ENCODE data around the gene CASK.
"Not testable (repeated sequence)": the region's sequence is repeated elsewhere in the genome, so short reads cannot be mapped to it uniquely, and the experiment has no call there.

The CASK gene

DNA sequence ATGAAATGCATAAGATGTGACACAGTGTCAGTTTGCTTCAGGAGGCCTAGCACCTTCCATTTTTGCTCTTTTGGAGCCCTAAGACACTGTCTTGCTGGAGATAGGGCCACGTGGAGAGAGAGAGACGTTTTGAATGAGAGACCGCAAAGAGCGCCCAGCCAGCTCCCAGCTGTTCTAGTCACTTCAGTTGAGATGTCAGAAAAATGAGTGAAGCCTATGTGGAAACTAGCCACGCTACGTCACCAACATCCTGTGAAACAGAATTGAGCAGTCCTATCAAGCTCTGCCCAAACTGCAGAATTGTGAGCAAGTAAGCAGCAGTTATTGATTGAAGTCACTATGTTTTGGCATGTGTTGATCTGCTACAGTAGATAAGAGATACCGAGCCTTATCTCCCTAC, 186.3 kb downstream of the CASK start:
- DNase-seq (ENCODE audit: low read depth in 1 of 2, low spot score in 1 of 2) = no peak

DNA sequence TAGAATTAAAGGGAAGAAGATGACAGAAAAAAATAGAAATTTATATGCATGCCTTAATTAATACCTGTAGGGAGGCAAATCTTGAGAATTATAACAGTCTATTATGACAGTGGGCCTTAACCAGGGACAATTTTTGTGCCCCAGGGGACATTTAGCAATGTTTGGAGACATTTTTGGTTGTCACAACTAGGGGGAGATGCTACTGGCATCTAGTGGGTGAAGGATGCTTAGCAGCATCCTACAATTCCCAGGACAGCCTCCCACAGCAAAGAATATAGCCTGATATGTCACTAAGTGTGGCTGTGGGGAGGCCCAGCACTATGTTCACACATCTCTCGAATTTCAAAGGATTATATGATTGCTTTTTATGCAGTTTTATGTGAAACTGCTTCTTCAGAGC, 188.8 kb downstream of the CASK start:
- DNase-seq (ENCODE audit: low read depth in 1 of 2, low spot score in 1 of 2) = no peak

DNA sequence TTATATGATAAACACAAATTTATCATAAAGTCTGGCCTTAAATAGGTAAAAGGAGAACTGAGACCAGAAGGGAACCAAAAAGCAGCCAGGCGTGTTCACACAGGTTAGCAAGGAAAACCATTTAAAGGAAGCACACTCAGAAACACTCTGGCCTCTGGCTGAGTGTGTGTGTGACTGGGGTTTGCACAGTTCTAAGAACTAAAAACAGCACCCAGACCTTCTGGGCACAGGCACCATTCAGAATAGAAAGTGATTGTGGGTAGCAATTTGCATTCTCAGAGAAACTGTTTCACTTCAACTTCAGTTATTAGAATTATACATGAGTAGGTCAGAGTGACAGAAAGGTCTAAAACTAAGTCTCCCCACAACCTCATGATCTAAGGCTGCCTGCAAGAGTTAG, 189.4 kb downstream of the CASK start:
- DNase-seq (ENCODE audit: low read depth in 1 of 2, low spot score in 1 of 2) = no peak

DNA sequence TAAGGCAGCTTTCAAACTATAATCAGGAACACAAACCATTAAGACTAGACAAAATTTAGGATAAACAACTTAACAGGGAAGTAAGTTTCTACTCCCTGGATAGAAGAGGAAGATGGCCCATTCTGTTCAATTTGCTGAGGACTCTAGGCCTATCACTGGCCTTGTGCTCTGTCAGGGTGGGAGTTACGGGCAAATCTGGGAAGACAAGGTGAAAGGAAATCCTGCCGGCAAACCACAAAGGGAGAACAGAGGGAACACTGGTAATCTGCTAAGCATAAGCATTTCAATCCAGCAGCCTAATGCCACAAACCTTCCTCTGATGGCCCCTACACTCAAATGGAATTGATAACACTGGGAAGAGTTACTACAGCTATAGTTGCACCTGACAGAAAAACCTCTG, 191.1 kb downstream of the CASK start:
- no peak for DNase-seq (ENCODE audit: low read depth in 1 of 2, low spot score in 1 of 2)

DNA sequence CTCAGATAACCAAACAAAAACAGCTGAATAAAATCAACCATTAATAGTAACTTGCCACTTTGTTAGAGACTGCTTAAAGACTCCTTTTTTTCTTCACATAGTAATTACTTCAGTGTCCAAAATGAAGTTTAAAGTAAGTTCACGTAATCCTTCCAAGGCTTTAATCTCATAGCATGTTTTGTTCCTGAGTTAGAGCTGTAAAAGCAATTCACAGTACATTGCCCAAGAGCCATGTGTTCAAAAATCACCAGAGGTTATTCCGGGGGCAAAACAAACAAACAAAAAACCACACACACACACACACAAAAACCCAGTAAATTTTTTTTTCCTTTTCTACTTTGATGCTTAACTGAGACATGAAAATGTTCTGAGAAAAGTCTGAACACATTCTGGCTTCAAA, 193.3 kb downstream of the CASK start:
- no peak for DNase-seq (ENCODE audit: low read depth in 1 of 2, low spot score in 1 of 2)

DNA sequence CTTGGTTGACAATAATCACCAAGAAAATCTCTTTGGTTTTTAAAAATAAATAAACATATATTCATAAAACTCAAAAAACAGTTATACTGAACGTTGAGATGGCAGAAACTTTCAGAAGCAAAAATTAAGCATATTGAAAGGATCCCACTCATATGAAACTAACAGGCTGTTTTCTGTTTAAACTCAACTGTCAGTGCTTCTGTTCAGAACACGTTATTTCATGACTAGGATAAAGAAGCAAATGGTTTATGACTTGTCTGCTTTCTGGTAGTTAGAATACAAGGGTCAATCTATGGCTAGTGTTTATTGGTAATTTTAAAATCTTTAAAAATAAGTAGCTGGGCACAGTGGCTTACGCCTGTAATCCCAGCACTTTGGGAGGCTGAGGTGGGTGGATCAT, 195.2 kb downstream of the CASK start:
- DNase-seq (ENCODE audit: low read depth in 1 of 2, low spot score in 1 of 2) = no peak

DNA sequence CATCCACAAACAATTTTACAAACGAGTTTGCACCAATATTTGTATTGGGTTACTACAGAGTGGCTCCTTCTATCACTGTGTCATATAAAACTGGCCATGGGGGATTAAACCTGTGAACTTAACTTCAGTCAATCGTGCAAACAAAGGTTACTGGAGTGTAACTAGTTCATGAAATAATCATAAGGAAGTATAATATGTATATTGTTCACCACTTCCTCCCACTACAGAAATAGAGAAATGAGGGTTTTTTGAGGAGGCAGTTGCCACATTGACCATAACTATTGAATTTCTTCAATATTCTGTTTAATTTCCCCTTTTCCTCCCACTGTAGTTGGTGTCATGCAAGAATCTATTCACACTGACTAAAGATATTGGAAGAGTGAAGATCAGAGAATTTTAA, 199.5 kb downstream of the CASK start, which contains the start of gene GPR82:
Gene GPR82 (plus strand): TSS at position 356 of the 400 bp plus-strand sequence. CDS start 2,846 bp downstream, outside the sequence.
- no peak for DNase-seq (ENCODE audit: low read depth in 1 of 2, low spot score in 1 of 2)

DNA sequence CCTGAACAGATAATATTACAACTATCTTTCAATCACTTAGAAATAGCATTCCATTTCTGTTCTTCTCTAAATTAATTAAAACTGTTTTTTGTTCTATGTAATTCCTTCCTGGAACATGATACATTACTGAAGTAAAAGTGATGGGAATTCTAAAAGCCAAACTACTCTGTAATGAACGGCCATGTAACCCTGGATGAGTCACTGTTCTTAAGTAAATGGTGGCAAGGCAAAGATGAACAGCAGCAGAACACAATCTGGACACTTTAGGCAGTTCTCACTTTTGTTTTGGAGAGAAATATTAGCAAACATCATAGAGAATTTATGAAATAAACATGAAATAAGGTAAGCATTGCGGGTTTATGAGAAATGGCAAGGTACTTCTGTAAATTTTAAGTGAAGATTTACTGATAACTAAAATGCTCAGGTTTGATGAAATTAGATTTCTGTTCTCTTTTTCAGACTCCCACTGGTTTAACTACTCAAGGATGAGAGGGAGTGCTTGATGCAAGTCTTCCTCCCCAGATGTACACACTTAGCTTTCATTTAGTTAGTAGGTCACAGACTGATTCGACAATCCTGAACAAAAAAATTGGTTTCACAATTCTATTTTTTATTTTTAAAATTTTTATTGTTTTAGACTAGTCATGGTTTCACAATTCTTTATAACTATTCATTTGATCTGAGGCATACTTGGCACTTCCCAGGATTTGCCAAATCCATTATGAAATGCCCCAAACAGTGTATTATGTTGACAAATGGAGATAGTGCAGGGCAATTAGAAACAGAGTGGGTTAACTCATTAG, 200.3 kb downstream of the CASK start:
- DNase-seq (ENCODE audit: low read depth in 1 of 2, low spot score in 1 of 2) = no peak

DNA sequence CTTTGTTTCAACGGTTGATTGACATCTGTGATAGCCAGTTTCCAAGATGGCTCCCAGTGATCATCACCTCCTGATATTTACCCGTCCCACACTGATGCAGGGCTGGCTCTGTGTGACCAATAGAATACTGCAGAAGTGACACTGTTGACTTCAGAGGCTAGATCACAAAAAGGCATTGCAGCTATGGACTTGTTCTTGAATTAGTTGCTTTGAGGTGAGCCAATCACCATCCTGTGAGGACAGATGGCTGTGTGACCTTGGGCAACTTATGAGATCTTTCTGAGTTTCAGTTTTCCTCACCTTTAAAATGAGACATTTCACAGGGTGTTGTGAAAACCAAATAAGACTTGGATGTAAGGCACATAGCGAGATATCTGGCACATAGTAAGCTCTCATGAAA, 201.1 kb downstream of the CASK start:
- DNase-seq (ENCODE audit: low read depth in 1 of 2, low spot score in 1 of 2) = no peak

DNA sequence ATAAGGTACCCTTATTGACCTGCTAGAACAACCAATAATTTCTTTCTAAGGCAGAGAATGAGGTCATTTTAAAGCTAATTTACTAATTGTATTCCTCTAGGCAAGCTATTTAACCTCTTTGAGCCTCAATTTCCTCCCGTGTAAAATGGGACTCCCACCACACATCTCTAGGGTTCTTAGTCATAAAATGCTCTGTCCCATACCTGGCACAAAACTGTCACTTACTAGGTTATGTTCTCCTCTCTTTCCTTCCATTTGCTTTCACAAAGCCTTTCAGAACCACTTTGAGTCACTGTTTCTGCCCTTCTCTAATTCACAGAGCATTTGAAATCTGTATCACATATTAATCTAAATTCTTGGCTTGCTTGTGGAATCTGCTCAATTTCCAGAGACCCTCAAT, 201.8 kb downstream of the CASK start:
- DNase-seq (ENCODE audit: low read depth in 1 of 2, low spot score in 1 of 2) = no peak

DNA sequence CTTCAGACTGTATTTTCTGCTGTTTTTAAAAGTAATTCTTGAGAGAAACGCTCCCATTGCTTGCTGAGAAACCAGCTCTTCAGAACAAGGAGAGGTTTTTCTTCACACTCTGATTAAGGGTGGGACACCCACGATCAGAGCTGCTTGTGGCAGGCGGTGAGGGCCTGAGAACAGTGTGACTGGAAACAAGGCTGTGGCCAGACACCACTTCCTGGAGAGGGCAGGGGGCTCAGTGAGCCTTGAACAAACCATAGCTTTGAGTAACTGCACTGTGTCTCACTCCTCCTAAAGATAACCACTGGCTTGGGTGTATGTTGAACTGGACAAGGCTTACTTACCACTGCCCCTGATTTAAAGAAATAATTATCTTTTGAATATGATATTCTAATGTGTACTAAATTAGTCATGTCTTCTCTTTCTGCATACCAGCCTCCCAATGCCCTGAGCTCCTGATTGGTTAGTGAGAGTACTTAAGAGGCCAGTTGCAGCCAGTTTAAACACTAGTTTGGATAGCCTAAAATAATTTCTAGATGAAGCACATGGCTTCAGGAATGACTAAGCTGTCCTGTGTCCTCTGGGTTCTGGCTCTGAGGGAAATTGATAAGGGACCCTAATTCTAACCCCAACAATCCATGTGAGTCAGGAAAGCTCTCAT, 203.1 kb downstream of the CASK start:
- peak in 1 of 2 donors; percentile 7 for DNase-seq (ENCODE audit: low read depth in 1 of 2, low spot score in 1 of 2)

DNA sequence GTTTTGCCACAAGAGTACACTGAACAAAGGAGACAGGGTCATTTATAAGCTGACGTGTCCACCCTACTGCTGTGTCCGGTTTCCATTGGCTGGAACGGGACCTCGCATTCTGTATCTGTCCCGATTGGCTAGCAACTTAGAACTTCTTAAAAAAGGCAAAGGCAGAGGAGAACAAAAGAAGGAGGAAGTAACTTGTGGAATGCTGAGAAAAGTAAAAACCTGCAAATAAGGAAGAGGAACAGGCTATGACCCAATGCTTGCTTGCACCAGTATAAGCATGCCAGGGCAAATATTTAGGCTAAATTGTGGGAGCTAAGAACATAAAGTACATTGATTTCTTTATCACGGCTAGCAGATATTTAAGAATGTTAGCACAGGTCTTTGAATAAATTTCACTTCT, 203.7 kb downstream of the CASK start:
- DNase-seq (ENCODE audit: low read depth in 1 of 2, low spot score in 1 of 2) = not testable (repeated sequence)

DNA sequence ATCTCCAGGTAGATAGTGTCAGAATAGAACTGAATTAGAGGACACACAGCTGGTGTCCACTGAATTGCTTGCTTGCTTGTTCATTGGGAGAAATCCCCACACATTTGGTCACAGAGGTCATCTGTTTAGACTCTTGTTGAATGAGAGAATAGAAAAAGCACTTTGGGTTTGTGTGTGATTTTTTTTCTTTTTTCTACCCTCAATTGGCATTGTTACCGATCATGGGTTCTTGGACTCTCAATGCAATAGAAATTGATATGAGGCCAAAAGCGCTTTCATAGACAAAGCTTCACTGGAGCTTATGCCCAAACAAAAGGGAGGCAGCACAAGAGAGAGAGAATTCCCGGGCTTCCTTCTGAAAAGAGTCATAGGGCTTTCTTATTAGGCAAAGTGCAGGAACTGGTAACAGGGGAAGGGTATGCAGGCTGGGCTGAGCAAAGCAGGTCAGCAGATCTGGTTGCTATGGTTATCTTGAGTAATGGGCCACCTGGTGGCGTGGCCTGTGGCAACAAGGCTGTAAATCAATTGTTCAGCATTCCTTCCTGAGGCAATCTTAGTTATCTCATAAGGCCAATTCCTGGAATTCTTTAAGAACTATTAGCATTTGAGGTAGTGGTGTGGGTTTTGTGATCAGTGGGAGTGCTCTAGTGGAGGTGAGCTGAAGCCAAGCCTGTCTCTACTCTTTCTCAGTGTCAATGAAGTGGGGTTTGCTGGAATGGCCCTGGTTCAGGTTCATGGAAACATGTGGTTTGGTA, 204.7 kb downstream of the CASK start:
- no peak for DNase-seq (ENCODE audit: low read depth in 1 of 2, low spot score in 1 of 2)

DNA sequence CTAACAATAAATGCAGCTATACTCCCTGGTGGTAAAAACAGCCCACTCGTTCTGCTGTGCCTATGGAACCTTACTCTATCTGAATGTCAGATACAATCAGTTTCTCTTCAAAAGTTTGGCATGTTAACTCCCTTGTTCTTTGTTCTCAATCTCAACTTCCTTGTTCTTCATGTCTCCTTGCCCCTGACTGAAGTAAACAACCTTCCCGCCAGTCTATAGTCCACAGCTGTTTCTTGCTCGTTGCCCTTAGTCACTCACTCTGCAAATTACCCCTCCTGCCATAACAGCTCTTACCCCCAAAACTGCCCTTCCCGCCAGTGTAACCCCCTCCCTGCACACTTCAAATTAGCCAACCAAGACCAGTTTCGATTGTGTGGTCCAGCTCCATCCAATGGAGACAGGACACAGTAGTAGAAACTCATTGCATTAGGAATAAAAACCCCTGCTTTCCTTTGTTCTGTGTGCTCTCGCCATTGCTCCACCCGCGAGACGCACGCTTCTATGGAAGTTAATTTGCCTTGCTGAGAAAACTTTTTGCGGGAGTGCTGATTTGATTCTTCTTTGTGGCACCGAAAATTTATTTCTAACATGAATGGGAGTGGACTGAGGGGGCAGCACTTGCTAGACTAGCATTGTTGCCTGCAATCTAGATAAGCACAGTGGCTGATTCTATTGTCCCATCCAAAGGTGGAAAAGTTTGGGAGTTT, 206.4 kb downstream of the CASK start:
- no peak for DNase-seq (ENCODE audit: low read depth in 1 of 2, low spot score in 1 of 2)

DNA sequence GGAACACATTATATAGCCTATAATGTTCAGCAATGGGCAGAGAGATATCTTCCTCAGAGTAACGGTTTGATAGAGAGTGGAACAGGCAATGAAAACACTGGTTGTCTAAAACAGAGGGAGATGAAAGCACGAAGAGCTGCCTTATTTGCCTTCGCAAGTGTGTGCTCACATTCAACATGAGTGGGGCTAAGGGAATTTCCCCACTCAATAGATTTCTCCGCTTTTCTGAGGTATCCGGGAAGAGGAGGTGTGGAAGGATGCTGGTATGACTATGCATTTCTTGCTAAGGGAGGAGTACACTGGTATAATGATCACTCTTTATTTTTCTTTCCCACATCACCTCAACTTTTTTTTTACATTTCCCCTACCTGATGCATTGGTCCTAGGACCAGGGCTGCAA, 207.1 kb downstream of the CASK start:
- DNase-seq (ENCODE audit: low read depth in 1 of 2, low spot score in 1 of 2) = no peak

DNA sequence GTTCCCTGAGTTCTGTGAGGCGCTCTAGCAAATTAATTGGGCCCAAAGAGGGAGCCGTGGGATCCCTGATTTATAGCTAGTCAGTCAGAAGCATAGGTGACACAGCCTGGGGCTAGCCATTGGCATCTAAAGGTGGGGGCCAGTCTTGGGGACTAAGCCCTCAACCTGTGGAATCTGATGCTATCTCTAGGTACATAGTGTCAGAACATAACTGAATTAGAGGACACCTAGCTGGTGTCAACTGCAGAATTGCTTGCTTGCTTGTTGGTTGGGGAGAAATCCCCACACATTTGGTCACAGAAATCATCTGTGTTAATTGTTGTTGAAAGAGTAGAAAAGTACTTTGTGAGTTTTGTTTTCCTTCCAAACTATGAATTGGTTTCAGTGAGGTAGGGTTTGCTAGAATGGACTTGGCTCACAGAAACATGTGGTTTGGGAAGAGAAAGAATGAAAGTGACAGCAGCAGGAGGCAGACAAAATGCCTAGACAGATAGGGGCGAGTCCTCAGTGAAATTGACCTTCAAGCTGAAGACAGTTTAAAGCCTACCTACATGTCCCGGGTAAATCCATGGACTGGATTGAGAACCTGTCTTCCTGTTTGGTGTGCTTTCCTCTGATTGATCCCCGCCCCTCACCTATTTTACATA, 212.2 kb downstream of the CASK start:
- DNase-seq (ENCODE audit: low read depth in 1 of 2, low spot score in 1 of 2) = no peak

DNA sequence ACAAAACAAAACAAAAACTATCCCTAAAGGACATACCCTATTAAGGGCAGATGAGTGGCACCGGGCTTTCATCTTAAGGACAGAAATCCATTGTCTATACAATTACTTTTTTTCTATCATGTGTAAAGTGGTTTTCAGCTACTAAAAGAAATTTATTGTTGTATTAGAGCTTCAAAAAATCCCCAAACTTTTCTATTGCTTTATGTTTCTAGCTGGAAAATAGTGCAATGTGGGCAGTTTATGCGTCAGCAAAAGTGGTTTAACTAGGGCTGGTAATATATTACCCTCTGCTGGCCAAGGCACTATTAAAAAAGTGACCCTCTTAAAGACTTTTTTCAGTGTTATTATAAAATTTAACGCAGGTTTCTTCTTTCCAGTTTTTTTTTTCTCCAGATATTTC, 214.9 kb downstream of the CASK start:
- no peak for DNase-seq (ENCODE audit: low read depth in 1 of 2, low spot score in 1 of 2)

DNA sequence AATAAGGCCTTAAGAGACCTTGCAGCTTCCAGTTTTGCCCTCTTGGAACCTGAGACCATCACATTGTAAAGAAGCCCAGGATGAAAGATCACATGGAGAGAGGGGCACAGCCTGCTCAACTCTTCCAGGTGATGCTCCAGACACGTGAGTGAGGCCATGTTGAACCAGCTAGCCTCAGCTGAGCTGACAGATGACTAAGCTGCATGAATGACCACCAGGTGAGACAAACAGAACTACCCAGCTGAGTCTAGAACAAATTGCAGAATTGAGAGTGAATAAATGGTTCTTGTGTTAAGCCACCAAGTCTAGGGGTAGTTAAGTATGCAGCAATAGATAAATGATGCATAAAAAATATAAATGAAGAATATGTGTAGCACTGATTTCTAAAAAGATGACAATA, 216.1 kb downstream of the CASK start:
- DNase-seq (ENCODE audit: low read depth in 1 of 2, low spot score in 1 of 2) = no peak

DNA sequence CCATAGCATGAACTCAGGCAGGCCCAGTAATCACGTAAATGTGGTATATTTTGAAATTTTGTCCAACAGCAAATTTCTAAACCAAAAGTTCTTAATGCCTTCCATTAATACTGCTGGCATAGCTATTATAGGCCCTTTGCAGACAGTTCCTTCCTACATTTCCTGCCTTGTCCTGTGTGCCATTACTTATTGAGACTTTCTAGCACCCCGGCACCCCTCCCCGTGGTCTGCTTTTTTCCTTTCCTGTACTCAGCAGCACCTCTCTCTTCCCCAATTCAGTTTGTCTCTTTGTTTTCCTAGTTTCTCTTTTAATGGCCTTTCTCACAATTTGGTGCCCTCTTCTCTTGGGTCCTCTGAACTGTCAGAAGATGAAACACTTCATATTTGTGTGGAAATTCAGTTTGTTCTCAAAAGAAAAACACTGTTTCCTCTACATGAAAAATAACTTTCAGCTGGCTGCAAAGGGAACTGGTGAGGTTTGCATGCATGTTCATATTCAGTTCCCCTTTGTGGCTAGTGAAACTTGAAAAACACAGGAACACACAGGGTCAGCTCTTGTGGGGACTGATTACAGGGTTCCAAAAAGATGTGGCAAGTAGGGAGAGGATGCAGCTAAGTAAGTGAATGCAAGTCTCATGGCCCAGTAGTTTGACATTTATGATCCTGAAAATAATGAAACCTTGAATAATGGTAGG, 217.5 kb downstream of the CASK start:
- no peak for DNase-seq (ENCODE audit: low read depth in 1 of 2, low spot score in 1 of 2)

DNA sequence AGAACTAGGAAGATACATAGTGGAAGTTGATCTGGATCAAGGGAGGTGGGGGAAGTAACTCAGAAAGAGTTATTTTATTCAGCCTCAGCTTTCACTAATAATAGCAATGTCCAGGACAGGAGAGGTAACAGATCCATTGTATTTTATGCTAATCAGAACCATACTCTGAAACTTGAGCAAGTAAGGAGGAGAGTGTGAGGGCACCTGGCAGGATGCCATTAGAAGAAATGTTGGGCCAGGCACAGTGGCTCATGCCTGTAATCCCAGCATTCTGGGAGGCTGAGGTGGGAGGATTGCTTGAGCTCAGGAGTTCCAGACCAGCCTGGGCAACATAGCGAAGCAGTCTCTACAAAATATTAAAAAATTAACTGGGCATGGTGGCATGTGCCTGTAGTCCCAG, 218.3 kb downstream of the CASK start:
- DNase-seq (ENCODE audit: low read depth in 1 of 2, low spot score in 1 of 2) = no peak

Data from stimulated activated CD4-positive, alpha-beta T cell treated with anti-CD3 and anti-CD28 coated beads, Interleukin-15, amount 100 ng/mL, for 1 hour (primary cell).